ENCODE measurements around the gene SP140L. TPM values are rescaled to one million over a fixed set of nuclear protein-coding genes. Genes with fewer than 3 reads are reported as not detected.

SP140L gene
- total and polyA plus RNA-seq, 2 of the 8 experiments (the other 6 are each of a cell fraction or from before 2014, with no cell fraction given) = 0.36 to 1.5 TPM

DNA sequence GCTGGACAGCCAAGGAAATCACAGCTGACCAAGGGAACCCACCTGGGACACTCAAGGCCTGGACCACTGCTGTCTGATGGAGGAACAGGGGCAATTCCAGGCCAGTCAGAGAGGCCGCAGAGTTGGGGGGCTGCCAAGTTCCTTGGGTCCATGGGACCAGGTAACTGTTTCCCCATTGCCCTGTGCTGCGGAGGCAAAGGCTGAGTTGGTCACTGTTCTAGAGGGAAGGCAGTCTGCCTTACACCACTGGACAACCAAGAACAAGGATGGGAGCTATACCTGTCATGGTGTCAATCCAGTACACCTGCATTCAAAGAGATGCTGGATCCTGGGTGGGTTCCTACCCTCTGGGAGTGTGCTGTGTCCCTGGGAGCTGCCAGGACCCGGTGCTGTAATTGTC, 9.6 kb upstream of the SP140L start:
- H3K27me3 ChIP-seq (replicated peaks in 1 of 4; ENCODE audit: control insufficient read depth in 3 of 4, extremely low read depth in 1 of 4, insufficient read depth in 3 of 4, low read length in 3 of 4) = no peaks in the 10 kb centered on the region
- no peak overlapping the region for H3K56ac ChIP-seq (replicated peaks; ENCODE audit: insufficient read length, low read depth, low read length)
- H3K9ac ChIP-seq (replicated peaks in 1 of 4; ENCODE audit: extremely low read depth in 1 of 4, low read depth in 3 of 4, low read length in 3 of 4) = no peak overlapping the region
- no peak for TF ChIP-seq CBX5 (IDR thresholded peaks at IDR 0.05; ENCODE audit: low read depth, low read length)
- TF ChIP-seq JUND (IDR thresholded peaks at IDR 0.05; ENCODE audit: low read length) = no peak
- TF ChIP-seq RBBP5 (IDR thresholded peaks at IDR 0.05; ENCODE audit: borderline replicate concordance, low read depth, low read length) = no peak
- no peak for TF ChIP-seq TAF7 (optimal IDR thresholded peaks at IDR 0.05; ENCODE audit: borderline replicate concordance, low read depth, low read length)
- no peak for TF ChIP-seq SUZ12 (IDR thresholded peaks at IDR 0.05; ENCODE audit: low read length)
- no peak for TF ChIP-seq GTF2F1 (IDR thresholded peaks at IDR 0.05; ENCODE audit: borderline replicate concordance, low read depth, low read length)
- TF ChIP-seq, protein P1, sequence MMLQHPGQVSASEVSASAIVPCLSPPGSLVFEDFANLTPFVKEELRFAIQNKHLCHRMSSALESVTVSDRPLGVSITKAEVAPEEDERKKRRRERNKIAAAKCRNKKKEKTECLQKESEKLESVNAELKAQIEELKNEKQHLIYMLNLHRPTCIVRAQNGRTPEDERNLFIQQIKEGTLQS (IDR thresholded peaks at IDR 0.05; ENCODE audit: insufficient read depth, low read depth, low read length) = no peak
- TF ChIP-seq HDAC6 (IDR thresholded peaks at IDR 0.05; ENCODE audit: low read depth, low read length) = no peak
- TF ChIP-seq NRF1 (IDR thresholded peaks at IDR 0.05; ENCODE audit: low read depth, low read length) = no peak
- H3K4me3 ChIP-seq (ENCODE audit: extremely low read depth in 1 of 4, insufficient read depth in 2 of 4, low read depth in 3 of 4, low read length in 4 of 4) = no peak overlapping the region
- FAIRE-seq (no peak), DNase-seq (ENCODE audit: low read depth in 1 of 2, low spot score in 2 of 2) (no peak)
- no peaks in the 10 kb centered on the region for H3K79me2 ChIP-seq (ENCODE audit: control insufficient read depth in 1 of 2, insufficient read depth in 2 of 2, low read length in 2 of 2)
- CTCF ChIA-PET (ENCODE audit: partially characterized antibody) = interaction anchor here (0.7 to 2.1 kb wide), 3 partner anchors 10 to 293 kb away, joined by 4 to 5 read pairs (median 4); partner anchors contain the start of gene SP140L
- H3K23ac ChIP-seq (ENCODE audit: insufficient read length) = no peak overlapping the region
- no peak overlapping the region for H2BK120ac ChIP-seq (replicated peaks; ENCODE audit: low read depth, low read length)
- no peak overlapping the region for H2BK15ac ChIP-seq (ENCODE audit: low read length)
- no peak overlapping the region for H3K4me2 ChIP-seq (ENCODE audit: insufficient read depth in 1 of 2, low read depth in 2 of 2, low read length in 2 of 2)
- no peak overlapping the region for H2AK5ac ChIP-seq (ENCODE audit: low read depth, low read length)
- POLR2A ChIA-PET (ENCODE audit: partially characterized antibody) = no interaction called here
- no peak overlapping the region for H3K18ac ChIP-seq (ENCODE audit: extremely low read depth, low read length)
- no peak overlapping the region for H2AFZ ChIP-seq (ENCODE audit: low read length)
- peaks cover 11 to 12% of the 10 kb centered on the region in 2 experiments; a peak in 3 of 4 replicates for H3K9me3 ChIP-seq (ENCODE audit: insufficient read depth in 2 of 2, low read depth in 1 of 2, low read length in 1 of 2)
- H3K4me1 ChIP-seq (replicated peaks in 1 of 4; ENCODE audit: control insufficient read depth in 3 of 4, insufficient read depth in 4 of 4, low read length in 3 of 4) = no peaks in the 10 kb centered on the region
- no peak overlapping the region for H4K91ac ChIP-seq (replicated peaks; ENCODE audit: insufficient read length, low read length)
- no peak overlapping the region for H4K5ac ChIP-seq (ENCODE audit: insufficient read length, low read depth, low read length)
- H3K14ac ChIP-seq (ENCODE audit: insufficient read length) = no peak overlapping the region
- H4K20me1 ChIP-seq (replicated peaks in 1 of 2; ENCODE audit: control insufficient read depth in 1 of 2, insufficient read depth in 2 of 2, low read length in 2 of 2) = no peaks in the 10 kb centered on the region
- no peak overlapping the region for H2BK5ac ChIP-seq (ENCODE audit: low read depth, low read length)
- no peak overlapping the region for H2BK12ac ChIP-seq (ENCODE audit: low read depth, low read length)
- no peaks in the 10 kb centered on the region for H3K36me3 ChIP-seq (ENCODE audit: control insufficient read depth in 2 of 4, insufficient read depth in 4 of 4, low read length in 3 of 4)
- no peaks in the 10 kb centered on the region for H3K23me2 ChIP-seq (ENCODE audit: low read depth, low read length)
- H2BK20ac ChIP-seq (ENCODE audit: low read length) = no peak overlapping the region
- no peaks in the 10 kb centered on the region for H3K79me1 ChIP-seq (ENCODE audit: low read depth, low read length)
- H3K4ac ChIP-seq (replicated peaks; ENCODE audit: insufficient read length, low read depth, low read length) = no peak overlapping the region
- WGBS, 2 experiments (ENCODE audit: extremely low coverage in 1 of 2, insufficient coverage in 1 of 2, insufficient read length in 1 of 2, insufficient replicate concordance in 2 of 2, low coverage in 1 of 2, low lambda C conversion rate in 2 of 2, missing lambda C conversion rate in 1 of 2) = 100% methylated on average over 3 of the region's 3 CpGs; no CpG with 5 or more reads in 1 of the 2 experiments
- no peak overlapping the region; the same call in 1 of the 2 replicates for H4K8ac ChIP-seq (ENCODE audit: extremely low read depth, insufficient read depth, low read length)
- no peak overlapping the region for H3K27ac ChIP-seq (ENCODE audit: low read depth, low read length)

Data from H1 (cell line).